Loucy (cell line): ENCODE data around the gene PPIF.

Experiments used
- H2AFZ ChIP-seq: fragments of 200-600 bp; sonication (generic); 2 replicates; pipeline ENCODE4 v1.6.0; 2016; ENCODE audit warnings: antibody characterized with exemption, mild to moderate bottlenecking, low read length, moderate library complexity
- H3F3A ChIP-seq: fragments of 200-600 bp; 2 replicates; pipeline ENCODE4 v1.6.0; 2016; ENCODE audit warnings: antibody characterized with exemption, low read depth, mild to moderate bottlenecking
- H3K27me3 ChIP-seq: fragments of 200-600 bp; sonication (generic); 2 replicates; pipeline ENCODE4 v1.6.1; 2014; ENCODE audit warnings: low read length, mild to moderate bottlenecking; ENCODE audit not compliant: insufficient read depth, poor library complexity, severe bottlenecking
- H3K36me3 ChIP-seq: fragments of 200-600 bp; sonication (generic); 2 replicates; pipeline ENCODE4 v1.6.1; 2016; ENCODE audit warnings: low read length; ENCODE audit not compliant: insufficient read depth
- H3K4me1 ChIP-seq: fragments of 200-600 bp; sonication (generic); 2 replicates; pipeline ENCODE4 v1.5.1; 2014; ENCODE audit warnings: low read length, mild to moderate bottlenecking; ENCODE audit not compliant: insufficient read depth, poor library complexity, severe bottlenecking
- H3K4me2 ChIP-seq: fragments of 200-600 bp; sonication (generic); 2 replicates; pipeline ENCODE4 v1.6.0; 2014; ENCODE audit warnings: antibody characterized with exemption, low read length, low read depth, mild to moderate bottlenecking; ENCODE audit not compliant: poor library complexity, severe bottlenecking
- H3K4me3 ChIP-seq: fragments of 200-600 bp; sonication (generic); 2 replicates; pipeline ENCODE4 v1.5.1; 2014; ENCODE audit warnings: low read length, mild to moderate bottlenecking, mixed read lengths; ENCODE audit not compliant: poor library complexity, severe bottlenecking
- H3K79me2 ChIP-seq: fragments of 200-600 bp; sonication (generic); 2 replicates; pipeline ENCODE4 v1.6.1; 2014; ENCODE audit warnings: low read length; ENCODE audit not compliant: insufficient read depth
- H3K9ac ChIP-seq: fragments of 200-600 bp; sonication (generic); 2 replicates; pipeline ENCODE4 v1.6.0; 2014; ENCODE audit warnings: mild to moderate bottlenecking, low read depth, low read length, moderate library complexity; ENCODE audit not compliant: poor library complexity, severe bottlenecking
- H3K9me2 ChIP-seq: fragments of 200-600 bp; sonication (generic); replicated peaks from 2 replicates; pipeline ENCODE4 v1.6.1; 2016; ENCODE audit warnings: low read depth, low read length, mixed read lengths
- H3K9me3 ChIP-seq: fragments of 200-600 bp; sonication (generic); 2 replicates; pipeline ENCODE4 v1.6.1; 2014; ENCODE audit warnings: mild to moderate bottlenecking, antibody characterized with exemption, low read length, low read depth; ENCODE audit not compliant: insufficient read depth
- H4K20me1 ChIP-seq: fragments of 200-600 bp; sonication (generic); 2 replicates; pipeline ENCODE4 v1.6.0; 2014; ENCODE audit warnings: antibody characterized with exemption, low read length, mild to moderate bottlenecking; ENCODE audit not compliant: insufficient read depth, poor library complexity, severe bottlenecking
- CTCF ChIP-seq: fragments of 200-600 bp; sonication (generic); conservative IDR thresholded peaks from 2 replicates; pipeline ENCODE4 v1.5.1; 2014; ENCODE audit warnings: mild to moderate bottlenecking, antibody characterized with exemption, low read length
- EZH2phosphoT487 ChIP-seq: fragments of 200-600 bp; IDR thresholded peaks from 2 replicates; pipeline ENCODE4 v1.6.1; 2018; ENCODE audit warnings: antibody characterized with exemption, mild to moderate bottlenecking, moderate library complexity, borderline replicate concordance

Gene PPIF

GRCh38 chr10:79376751-79377556 is 29.7 kb downstream of the PPIF start:
- Histone ChIP-seq H3F3A (no peaks in the 10 kb centered on the region), H3K4me1 (peaks cover 8% of the 10 kb centered on the region), H3K9me3 (no peaks in the 10 kb centered on the region), H4K20me1 (no peaks in the 10 kb centered on the region), H3K27me3 (no peaks in the 10 kb centered on the region), H3K9ac (no peak overlapping the region), H2AFZ (no peak overlapping the region), H3K36me3 (no peaks in the 10 kb centered on the region), H3K4me2 (no peak overlapping the region), H3K79me2 (no peaks in the 10 kb centered on the region), H3K4me3 (no peak overlapping the region), H3K9me2 (no peaks in the 10 kb centered on the region)
- TF ChIP-seq CTCF (no peak), EZH2phosphoT487 (no peak)

- H3K4me2 ChIP-seq, result no peak overlapping the region
- TF ChIP-seq CTCF (no peak), EZH2phosphoT487 (no peak)
Observed at GRCh38 chr10:79377557-79378382, 30.5 kb downstream of the PPIF start.

DNA sequence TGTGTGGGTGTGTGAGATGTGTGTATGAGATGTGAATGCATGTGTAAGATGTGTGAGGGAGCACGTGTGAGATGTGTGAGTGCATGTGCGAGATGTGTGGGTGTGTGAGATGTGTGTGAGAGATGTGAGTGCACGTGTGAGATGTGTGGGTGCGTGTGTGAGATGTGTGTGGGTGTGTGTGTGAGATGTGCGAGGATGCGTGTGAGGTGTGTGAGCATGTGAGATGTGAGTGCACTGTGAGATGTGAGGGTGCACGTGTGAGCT is 31.0 kb downstream of the PPIF start:
- Histone ChIP-seq H3K9me2 (no peaks in the 10 kb centered on the region), H3K36me3 (no peaks in the 10 kb centered on the region), H3K4me1 (peaks cover 8% of the 10 kb centered on the region), H3K9me3 (no peaks in the 10 kb centered on the region), H3K4me2 (no peak overlapping the region), H3K9ac (no peak overlapping the region), H3K27me3 (no peaks in the 10 kb centered on the region), H3F3A (no peaks in the 10 kb centered on the region), H3K4me3 (no peak overlapping the region), H2AFZ (no peak overlapping the region), H4K20me1 (no peaks in the 10 kb centered on the region), H3K79me2 (no peaks in the 10 kb centered on the region)
- TF ChIP-seq CTCF (no peak), EZH2phosphoT487 (no peak)

More at GRCh38 chr10:79377557-79378382, 30.5 kb downstream of the PPIF start:
- Histone ChIP-seq H3K9me3 (no peaks in the 10 kb centered on the region), H3K9me2 (no peaks in the 10 kb centered on the region), H3K79me2 (no peaks in the 10 kb centered on the region), H3F3A (no peaks in the 10 kb centered on the region), H3K9ac (no peak overlapping the region), H3K4me1 (peaks cover 8% of the 10 kb centered on the region), H3K36me3 (no peaks in the 10 kb centered on the region), H4K20me1 (no peaks in the 10 kb centered on the region), H3K27me3 (no peaks in the 10 kb centered on the region), H3K4me3 (no peak overlapping the region), H2AFZ (no peak overlapping the region)
